Umbilical cord (tissue), 2 donors: ENCODE results near the gene USP1. TPM values are rescaled to one million over a fixed set of nuclear protein-coding genes. Genes with fewer than 3 reads are reported as not detected.

Source experiments
- DNase-seq: peaks from one replicate; pipeline ENCODE4 v3.0.0-alpha.2; 2015; ENCODE audit warnings: low spot score
- total RNA-seq: library from RNA; depleted of rRNA; stranded (reverse); fragments of >200 nt; gene quantifications from one replicate; pipeline ENCODE4 v1.2.3, GENCODE V29; 2014; ENCODE audit warnings: low replicate concordance; ENCODE audit not compliant: insufficient read depth

Gene USP1
- total RNA-seq, 1 donor from 2014 or later: 38.3 TPM

DNA sequence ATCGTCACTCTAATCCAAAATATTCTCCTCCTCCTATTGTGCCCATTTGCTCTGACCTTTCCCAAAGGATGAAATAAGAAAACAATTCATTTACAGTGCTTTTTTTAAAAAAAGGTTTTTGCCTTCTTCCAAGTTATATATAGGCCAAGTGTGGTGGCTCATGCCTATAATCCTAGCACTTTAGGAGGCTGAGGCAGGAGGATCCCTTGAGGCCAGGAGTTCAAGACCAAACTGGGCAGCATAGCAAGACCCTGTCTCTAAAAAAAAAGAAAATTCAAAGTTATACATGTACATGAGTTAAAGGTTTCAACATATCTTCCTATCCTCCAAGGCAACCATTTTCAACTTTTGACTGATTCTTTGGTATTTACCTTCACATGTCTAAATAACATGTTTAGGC lies 10.1 kb upstream of the USP1 start:
- DNase-seq: no peak

DNA sequence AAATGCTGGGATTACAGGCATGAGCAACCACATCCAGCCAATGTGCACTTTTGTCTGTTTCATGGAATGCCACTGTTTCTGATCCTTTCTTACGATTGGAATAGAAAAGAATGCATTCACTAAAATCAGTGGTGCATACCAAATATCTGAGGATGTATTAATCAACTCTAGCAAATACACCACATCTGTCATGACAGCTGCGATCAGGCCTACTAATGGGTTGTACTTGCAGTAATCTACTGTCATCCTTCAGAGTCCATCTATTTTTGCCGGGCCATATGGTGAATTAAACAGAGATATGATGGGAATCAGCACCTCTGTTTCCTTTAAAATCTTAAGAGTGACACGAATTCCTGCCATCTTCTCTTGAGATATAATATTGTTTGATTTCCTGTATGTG lies 8.5 kb upstream of the USP1 start:
- no peak for DNase-seq

DNA sequence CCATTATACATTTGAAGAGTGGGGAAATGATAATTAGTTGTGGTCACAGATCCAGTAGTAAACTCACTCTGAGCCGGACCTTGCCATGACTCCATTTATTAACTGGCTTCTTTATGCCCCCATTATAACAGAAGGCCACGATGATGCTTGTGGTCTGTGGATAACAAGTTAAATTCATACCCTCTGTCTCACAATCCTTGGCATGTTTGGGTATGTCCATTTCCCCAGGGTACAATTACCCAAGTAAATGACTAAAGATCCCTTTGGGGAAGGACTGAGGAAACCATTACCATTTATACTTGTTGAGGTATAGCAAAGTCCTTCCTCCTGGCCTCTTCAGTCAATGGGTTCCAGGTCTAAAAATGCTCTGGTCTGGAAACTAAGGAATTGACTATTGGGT lies 7.3 kb upstream of the USP1 start:
- DNase-seq: no peak

DNA sequence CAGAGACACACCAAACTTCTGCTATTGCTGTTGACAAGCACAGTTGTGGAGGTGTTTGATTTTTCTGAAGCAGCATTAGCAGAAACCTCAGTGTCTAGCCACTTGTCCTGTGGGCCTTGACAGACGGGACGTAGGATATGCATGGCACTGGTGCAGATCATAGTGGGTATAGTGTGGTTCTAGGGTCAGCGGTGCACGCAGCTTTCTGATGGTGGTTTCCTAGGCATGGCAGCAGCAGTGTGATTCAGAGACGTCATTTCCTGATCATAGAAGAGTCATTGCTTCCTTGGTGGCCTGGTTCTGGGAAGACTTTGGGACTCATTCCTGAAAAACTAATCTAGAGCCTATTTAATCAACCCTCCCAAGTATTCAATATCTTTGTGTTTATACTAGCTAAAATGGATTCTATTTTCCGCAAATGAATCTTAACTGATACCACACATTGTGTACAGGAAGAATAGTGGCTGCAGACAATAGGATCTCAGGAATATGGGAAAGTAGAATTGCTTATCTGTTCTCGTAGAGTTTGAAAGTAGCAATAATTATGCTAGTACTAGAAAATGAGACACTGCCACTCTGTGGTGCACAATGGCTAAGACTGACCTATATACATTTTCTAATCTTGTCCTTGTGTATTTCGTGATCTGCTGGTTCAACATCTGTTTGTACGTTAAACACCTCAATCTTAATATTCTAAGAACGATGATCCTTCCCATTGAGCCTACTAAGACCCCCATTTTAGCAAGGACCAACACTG lies 2.8 kb upstream of the USP1 start:
- DNase-seq: no peak

DNA sequence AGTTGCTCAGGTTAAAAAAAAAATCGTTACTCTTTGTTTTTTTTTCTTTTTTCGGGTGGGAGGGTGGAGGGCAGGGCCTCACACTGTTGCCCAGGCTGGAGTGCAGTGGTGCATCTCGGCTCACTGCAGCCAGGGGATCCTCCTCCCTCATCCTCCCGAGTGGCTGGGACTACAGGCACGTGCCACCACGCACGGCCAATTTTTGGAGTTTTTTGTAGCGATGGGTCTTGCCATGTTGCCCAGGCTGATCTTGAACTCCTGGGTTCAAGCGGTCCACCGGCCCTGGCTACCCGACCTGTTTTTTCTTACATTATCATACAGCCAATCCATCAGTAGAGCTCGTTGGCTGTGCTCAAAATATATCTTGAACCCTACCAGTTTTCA lies 2.2 kb upstream of the USP1 start:
- no peak for DNase-seq

DNA sequence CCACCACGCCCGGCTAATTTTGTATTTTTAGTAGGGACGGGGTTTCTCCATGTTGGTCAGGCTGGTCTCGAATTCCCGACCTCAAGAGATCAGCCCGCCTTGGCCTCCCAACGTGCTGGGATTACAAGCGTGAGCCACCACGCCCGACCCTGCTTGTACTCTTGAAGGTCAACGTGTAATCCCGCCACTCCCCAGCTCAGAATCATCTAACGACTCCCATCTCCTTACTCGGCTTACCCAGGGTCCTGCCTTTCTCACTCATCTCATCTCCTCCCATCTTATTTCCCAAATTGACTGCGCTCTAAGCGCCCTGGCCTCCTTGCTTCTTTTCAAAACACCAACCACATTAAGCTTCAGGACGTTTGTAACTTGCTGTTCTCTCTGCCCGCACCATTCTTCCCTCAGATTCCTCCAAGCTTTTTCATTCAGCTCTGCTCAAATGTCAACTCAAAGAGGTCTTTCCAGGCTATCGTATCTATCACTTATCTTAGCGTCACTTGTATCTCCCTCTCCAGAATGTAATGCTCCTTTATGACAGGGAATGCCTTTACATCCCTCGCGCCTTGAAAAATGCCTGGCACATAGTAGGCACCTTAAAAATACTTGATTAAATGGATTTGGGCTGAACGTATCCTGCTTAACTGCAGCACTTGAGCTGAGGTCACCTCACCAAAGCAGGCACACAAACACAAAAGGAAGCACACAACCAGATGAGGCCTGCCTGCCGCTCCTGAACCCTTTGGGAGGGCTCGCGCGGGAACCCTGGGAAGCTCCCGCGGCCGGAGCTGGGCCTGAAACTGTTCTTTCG lies 1.4 kb upstream of the USP1 start:
- no peak for DNase-seq

DNA sequence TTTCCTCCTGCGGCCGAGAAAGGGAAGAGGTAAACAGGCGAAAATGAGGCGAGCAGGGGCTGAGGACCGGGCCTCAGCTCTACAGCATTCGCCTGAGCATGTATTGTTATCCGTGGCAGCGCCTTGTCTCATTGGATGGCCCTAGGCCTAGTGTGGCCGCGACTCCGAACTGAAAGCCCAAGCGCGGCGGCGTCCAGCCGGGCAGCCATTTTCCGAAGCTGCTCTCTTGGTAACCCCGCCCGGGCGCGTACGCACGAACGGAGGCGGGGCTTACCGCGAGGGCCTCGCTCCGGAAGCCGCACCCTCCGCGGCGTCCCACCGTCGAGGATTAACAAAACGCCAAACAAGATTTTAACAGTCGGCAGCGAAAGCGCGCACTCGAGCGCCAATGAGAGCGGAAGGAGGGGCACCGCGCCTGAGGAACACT lies 797 bp upstream of the USP1 start:
- no peak for DNase-seq

DNA sequence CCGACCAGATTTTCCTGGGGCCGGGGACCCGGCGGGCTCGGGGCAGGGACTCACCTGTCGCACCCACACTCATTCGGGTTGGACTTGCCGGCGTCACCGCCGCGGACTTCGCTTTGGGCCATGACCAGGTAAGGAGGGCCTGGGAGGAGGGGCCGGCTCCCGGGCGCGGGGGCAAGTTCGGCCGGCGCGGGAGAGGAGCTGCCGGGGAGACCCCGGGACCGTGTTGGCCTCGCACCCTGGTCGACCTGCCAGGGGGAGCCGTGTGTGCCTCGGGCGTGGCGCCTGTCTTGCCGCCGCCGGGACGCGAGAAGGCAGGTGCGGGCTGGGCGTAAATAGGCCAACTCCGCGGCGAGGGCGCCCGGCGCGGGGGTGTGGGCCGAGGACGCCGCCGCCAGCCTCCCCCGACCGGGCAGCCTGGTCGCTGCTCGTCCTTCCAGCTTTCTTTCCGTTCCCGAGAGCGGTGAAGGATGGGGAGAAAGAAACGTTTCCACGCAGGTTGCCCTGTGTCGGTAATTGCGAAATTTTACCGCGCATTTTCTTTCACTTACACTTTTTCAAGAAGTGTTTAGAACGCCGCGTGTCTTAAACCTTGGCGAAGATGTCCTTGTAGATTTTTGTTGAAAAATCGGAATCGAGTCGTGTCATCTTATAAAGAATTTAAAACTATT lies 558 bp downstream of the USP1 start:
- DNase-seq: no peak

DNA sequence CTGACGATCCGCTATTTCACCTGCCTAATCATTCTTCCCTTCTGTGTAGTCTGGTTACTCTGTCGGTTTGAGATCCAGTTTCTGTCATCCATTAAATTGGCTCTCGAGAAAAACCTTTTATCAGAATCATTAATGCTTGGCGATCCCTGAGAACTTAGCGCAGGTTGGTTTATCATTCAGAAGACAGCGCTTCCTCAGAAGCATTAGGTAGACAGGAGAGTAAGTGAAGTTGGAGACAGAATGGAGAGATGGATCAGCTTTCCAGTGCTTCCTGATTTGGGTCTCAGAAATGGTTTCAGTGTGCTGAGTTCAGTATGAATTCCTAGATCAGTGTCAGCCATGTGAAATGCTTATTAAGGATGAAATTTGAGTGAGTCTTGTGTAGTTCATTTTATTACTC lies 1.3 kb downstream of the USP1 start:
- DNase-seq: no peak

DNA sequence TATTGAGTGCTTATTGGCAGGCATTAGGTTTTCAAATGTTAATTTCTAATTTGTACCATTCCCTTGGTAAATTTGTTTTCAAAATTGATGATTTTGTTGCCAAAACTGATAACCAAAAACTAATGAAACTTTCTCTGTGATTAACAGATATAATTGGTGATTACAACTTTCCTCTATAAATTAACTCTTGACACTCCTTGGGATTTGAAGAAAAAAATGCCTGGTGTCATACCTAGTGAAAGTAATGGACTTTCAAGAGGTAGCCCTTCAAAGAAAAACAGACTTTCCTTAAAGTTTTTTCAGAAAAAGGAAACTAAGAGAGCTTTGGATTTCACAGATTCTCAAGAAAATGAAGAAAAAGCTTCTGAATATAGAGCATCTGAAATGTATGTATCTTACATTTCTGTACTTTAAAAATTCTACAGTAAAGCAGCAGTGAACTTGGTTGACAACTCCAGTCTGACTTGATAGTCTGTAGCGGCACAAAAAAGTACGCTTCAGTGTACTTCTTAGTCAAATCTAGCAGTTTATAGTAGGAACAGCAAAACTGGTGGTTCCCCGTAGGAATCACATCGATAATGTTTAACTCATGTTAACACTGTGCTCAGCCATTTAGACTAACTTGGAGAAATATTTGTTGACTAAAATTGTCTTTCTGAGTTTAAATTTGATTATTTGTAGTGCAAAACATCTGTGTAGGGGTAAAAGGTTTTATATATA lies 3.0 kb downstream of the USP1 start:
- no peak for DNase-seq

DNA sequence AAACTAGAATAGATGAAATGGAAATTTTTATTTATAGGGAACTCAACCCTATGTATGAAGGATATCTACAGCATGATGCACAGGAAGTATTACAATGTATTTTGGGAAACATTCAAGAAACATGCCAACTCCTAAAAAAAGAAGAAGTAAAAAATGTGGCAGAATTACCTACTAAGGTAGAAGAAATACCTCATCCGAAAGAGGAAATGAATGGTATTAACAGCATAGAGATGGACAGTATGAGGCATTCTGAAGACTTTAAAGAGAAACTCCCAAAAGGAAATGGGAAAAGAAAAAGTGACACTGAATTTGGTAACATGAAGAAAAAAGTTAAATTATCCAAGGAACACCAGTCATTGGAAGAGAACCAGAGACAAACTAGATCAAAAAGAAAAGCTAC lies 7.9 kb downstream of the USP1 start:
- DNase-seq: no peak

DNA sequence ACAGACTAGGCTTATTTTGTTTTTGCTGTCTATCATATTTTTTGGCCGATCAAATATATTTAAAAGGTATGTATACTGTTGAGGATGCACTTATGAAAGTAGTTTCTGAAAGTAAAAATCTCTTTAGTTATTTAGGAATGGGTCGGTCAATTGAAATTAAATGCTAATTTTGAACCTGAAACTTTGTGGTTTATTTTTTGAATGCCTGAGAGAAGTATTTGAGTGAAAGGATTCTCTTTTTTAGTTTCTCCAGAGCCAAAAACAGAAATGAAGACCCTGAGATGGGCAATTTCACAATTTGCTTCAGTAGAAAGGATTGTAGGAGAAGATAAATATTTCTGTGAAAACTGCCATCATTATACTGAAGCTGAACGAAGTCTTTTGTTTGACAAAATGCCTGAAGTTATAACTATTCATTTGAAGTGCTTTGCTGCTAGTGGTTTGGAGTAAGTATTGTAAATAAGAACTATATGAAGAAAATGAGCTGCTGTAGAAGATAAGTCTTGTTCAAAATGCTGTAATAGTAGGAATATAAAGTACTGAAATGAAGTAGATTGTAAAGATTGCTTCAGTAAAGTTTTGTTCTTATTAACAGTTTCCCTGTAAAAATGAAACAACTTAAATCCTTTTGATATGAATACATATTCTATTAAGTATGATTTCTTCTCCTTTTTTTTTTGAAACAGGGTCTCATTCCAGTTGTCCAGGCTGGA lies 11.5 kb downstream of the USP1 start:
- no peak for DNase-seq

DNA sequence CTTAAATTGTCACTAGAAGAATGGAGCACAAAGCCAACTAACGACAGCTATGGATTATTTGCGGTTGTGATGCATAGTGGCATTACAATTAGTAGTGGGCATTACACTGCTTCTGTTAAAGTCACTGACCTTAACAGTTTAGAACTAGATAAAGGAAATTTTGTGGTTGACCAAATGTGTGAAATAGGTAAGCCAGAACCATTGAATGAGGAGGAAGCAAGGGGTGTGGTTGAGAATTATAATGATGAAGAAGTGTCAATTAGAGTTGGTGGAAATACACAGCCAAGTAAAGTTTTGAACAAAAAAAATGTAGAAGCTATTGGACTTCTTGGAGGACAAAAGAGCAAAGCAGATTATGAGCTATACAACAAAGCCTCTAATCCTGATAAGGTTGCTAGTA lies 13.5 kb downstream of the USP1 start:
- DNase-seq: peak; percentile 7

DNA sequence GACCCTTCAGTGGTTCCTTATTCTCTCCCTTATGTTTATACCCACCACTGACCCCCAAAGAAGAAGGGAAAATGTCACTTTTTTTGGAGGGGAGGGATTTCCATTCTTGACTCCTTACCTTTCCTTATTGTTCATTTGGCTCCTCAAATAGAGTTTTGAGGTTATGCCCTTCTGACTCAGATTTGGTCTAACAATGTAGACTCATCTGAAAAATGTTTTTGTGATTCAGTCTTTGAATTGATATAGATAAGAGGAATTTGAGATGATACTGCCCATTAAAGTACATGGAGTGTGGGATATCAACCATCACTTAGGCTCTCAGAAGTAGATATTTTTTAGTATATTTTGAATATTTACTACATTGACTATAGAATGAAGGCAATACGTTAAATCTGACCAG lies 16.1 kb downstream of the USP1 start:
- no peak for DNase-seq

DNA sequence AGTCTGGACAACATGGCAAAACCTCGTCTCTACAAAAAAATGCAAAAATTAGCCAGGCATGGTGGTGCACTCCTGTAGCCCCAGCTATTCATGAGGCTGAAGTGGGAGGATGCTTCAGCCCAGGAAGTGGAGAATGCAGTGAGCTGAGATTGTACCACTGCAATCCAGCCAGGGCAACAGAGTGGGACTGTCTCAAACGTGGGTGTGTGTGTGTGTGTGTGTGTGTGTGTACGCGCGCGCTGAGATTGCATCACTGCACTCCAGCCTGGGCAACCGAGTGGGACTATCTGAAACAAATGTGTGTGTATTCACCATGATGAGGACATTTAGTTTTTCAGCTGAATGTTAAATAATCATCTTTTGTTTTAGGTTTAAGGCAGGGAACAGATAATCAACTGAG lies 21.1 kb downstream of the USP1 start:
- no peak for DNase-seq

DNA sequence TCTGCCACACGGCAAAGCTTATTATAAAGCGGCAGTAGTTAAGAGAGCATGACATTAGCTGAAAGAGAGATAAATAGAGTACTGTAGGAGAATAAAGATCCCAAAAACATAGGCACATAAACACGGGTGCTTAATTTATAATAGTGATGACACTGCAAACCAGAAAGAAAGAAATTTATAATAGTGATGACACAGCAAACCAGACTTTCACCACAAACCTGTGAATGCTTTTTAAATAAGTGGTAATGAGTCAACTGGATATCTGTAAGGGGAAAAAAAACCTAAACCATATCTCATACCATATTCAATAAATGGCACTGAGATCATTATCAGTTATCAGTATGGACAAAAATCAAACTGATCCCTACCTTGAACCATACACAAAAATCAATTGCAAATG lies 25.5 kb downstream of the USP1 start:
- no peak for DNase-seq

DNA sequence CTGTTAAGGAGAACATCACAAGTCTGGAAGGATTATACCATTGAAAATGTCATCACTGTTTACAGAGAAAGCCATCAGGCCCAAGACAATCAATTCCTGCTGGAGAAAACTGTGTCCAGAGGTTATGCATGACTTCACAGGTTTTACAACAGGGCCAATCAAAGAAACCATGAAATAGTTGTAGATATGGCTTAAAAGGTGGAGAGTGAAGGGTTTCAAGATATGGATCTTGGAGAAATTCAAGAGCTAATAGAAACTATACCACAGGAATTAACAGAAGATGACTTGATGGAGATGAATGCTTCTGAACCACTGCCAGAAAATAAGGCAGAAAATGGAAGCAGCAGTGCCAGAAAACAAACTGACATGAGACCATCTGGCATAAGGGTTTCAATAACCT lies 30.2 kb downstream of the USP1 start:
- no peak for DNase-seq

DNA sequence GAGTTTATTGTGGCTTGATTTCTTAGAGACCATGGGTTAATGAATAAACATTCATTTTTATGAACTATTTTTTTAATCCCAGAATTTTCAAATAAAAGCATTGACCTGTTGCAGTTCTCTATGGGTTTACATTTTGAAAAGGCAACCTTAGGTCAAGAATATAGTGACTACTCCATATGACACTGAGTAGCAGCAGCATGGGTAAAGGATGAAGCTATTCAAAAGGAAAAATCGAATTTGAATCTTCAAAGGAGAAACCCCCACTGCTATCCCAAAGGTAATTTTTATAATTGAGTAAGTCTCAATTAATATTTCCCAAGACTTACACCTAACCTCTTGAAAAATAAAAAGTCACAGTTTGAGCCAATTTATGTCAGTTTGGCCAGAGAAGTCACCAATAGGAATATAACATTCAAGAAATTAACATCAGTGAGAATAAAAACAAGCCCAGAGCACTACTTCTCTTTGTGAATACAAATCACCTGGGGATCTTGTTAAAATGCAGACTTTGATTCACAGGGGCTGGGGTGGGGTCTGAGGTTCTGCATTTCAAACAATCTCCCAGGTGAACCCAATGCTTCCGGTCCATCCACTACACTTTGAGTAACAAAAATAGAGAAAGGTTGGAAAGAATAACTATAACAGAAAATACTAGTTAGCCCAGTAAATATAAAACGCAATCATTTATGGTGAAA lies 39.8 kb downstream of the USP1 start:
- no peak for DNase-seq

DNA sequence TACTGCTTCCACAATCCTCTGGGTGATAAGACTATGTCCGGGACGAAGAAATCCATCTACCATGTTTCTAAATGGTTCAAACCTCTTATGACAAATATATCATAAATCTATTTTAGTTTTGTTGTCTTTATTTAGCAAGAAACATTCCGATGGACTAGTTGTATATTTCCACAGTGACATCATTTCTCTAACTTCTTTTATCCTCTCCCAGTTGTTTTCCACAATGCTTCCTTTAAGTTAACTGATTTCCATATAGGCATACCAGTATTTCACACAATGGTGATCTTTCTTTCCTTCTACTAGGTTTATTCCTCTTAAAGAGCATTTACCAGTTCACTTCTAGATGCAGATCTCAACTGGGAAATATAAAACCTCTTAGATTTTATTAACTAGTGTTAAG lies 44.8 kb downstream of the USP1 start:
- no peak for DNase-seq

DNA sequence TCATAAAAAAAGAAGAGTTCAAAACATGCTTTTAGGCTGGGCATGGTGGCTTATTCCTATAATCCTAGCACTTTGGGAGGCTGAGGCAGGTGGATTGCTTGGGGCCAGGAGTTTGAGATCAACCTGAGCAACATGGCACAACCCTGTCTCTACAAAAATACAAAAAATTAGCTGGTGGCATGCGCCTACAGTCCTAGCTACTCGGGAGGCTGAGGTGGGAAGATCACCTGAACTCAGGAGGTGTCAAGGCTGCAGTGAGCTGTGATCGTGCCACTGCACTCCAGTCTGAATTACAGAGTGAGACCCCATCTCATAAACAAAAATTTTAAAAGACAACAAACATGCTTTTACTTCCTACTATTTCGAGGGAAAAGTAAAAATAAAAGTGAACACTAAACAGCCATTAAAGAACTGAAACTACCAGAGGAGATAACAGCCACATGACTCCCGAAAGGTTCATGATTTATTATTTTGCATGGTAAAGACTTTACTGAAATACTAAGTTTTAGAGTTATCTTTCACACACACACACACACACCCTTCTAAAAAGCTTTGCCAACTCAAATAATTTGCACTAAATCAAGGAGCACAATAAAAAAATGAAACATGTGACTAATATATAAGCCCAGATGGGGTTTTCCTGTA lies 48.1 kb downstream of the USP1 start:
- no peak for DNase-seq
